NCI-H1436 treated with DMSO at 0.1 percent for 48 hours (cell line): ENCODE measurements around the gene INAVA.
"Not testable (repeated sequence)": the region's sequence is repeated elsewhere in the genome, so short reads cannot be mapped to it uniquely, and the experiment has no call there.

Experiments used
- DNase-seq: peaks from one replicate; lab custom pipeline; 2025; lab: John Stamatoyannopoulos, UW

INAVA gene

GRCh38 chr1:200919386-200919785 lies 24.7 kb downstream of the INAVA start:
- DNase-seq = no peak

- DNase-seq = no peak
Observed at GRCh38 chr1:200921571-200922110, 26.9 kb downstream of the INAVA start.

GRCh38 chr1:200922406-200922805 lies 27.7 kb downstream of the INAVA start:
- no peak for DNase-seq

GRCh38 chr1:200923601-200924000 lies 28.9 kb downstream of the INAVA start:
- DNase-seq = no peak

- DNase-seq = no peak
Observed at GRCh38 chr1:200925831-200926230, 31.1 kb downstream of the INAVA start.

GRCh38 chr1:200929530-200930278 lies 35.0 kb downstream of the INAVA start:
- no peak for DNase-seq

- not testable (repeated sequence) for DNase-seq
Observed at GRCh38 chr1:200930285-200930684, 35.6 kb downstream of the INAVA start.

- no peak for DNase-seq
Observed at GRCh38 chr1:200931776-200932175, 37.1 kb downstream of the INAVA start.

GRCh38 chr1:200934676-200935245 lies 40.1 kb downstream of the INAVA start:
- no peak for DNase-seq

- DNase-seq = not testable (repeated sequence)
Observed at GRCh38 chr1:200935286-200935962, 40.7 kb downstream of the INAVA start.

- no peak for DNase-seq
Observed at GRCh38 chr1:200938955-200939354, 44.3 kb downstream of the INAVA start.

GRCh38 chr1:200945111-200945510 lies 50.4 kb downstream of the INAVA start:
- DNase-seq = no peak

- DNase-seq = no peak
Observed at GRCh38 chr1:200947059-200947566, 52.4 kb downstream of the INAVA start.

GRCh38 chr1:200949626-200950025 lies 54.9 kb downstream of the INAVA start:
- DNase-seq = no peak

GRCh38 chr1:200951016-200951415 lies 56.3 kb downstream of the INAVA start:
- no peak for DNase-seq

- DNase-seq = no peak
Observed at GRCh38 chr1:200954434-200954833, 59.7 kb downstream of the INAVA start.

- no peak for DNase-seq
Observed at GRCh38 chr1:200958597-200958996, 63.9 kb downstream of the INAVA start.

GRCh38 chr1:200959411-200959921 lies 64.8 kb downstream of the INAVA start:
- no peak for DNase-seq

- no peak for DNase-seq
Observed at GRCh38 chr1:200960236-200960947, 65.7 kb downstream of the INAVA start.

- no peak for DNase-seq
Observed at GRCh38 chr1:200960948-200961340, 66.2 kb downstream of the INAVA start.

GRCh38 chr1:200962151-200962550 lies 67.5 kb downstream of the INAVA start:
- not testable (repeated sequence) for DNase-seq

GRCh38 chr1:200962631-200963030 lies 67.9 kb downstream of the INAVA start:
- DNase-seq = peak; percentile 43
